HG02884 (cell line): ENCODE measurements around the gene SHROOM1.

ENCODE experiments used
- ATAC-seq: cut with Tn5 transposase; IDR thresholded peaks from one replicate; pipeline ENCODE4 v1.9.1; 2021; ENCODE audit warnings: mild to moderate bottlenecking, moderate library complexity; ENCODE audit not compliant: unreplicated experiment

SHROOM1 gene

GRCh38 chr5:132853323-132853722 is 22.9 kb upstream of the SHROOM1 start:
- ATAC-seq: no peak

GRCh38 chr5:132850066-132850465 is 19.6 kb upstream of the SHROOM1 start:
- no peak for ATAC-seq

GRCh38 chr5:132849347-132849746 is 18.9 kb upstream of the SHROOM1 start:
- no peak for ATAC-seq

- no peak for ATAC-seq
Measured at GRCh38 chr5:132848270-132848669, 17.8 kb upstream of the SHROOM1 start.

- ATAC-seq: no peak
Measured at GRCh38 chr5:132841305-132841704, 10.9 kb upstream of the SHROOM1 start.

GRCh38 chr5:132840896-132841295 is 10.4 kb upstream of the SHROOM1 start:
- no peak for ATAC-seq

- ATAC-seq: no peak
Measured at GRCh38 chr5:132840313-132840712, 9.9 kb upstream of the SHROOM1 start.

GRCh38 chr5:132839426-132840301 is 9.2 kb upstream of the SHROOM1 start:
- ATAC-seq: no peak

GRCh38 chr5:132838516-132839282 is 8.3 kb upstream of the SHROOM1 start:
- no peak for ATAC-seq

GRCh38 chr5:132837868-132838267 is 7.4 kb upstream of the SHROOM1 start:
- no peak for ATAC-seq

GRCh38 chr5:132836852-132837251 is 6.4 kb upstream of the SHROOM1 start:
- no peak for ATAC-seq

GRCh38 chr5:132834057-132834456 is 3.6 kb upstream of the SHROOM1 start:
- no peak for ATAC-seq

GRCh38 chr5:132832612-132833011 is 2.2 kb upstream of the SHROOM1 start:
- ATAC-seq: no peak

GRCh38 chr5:132831095-132831860 is 831 bp upstream of the SHROOM1 start:
- no peak for ATAC-seq

GRCh38 chr5:132829742-132830435 is 558 bp downstream of the SHROOM1 start:
- peak; percentile 63 for ATAC-seq

- no peak for ATAC-seq
Measured at GRCh38 chr5:132828846-132829494, 1.5 kb downstream of the SHROOM1 start.

- ATAC-seq: no peak
Measured at GRCh38 chr5:132827943-132828673, 2.3 kb downstream of the SHROOM1 start.

GRCh38 chr5:132826424-132827082 is 3.9 kb downstream of the SHROOM1 start:
- no peak for ATAC-seq

GRCh38 chr5:132825834-132826391 is 4.5 kb downstream of the SHROOM1 start:
- ATAC-seq: no peak
